ENCODE data around the gene DNAJB13. TPM values are rescaled to one million over a fixed set of nuclear protein-coding genes. Genes with fewer than 3 reads are reported as not detected.

The DNAJB13 gene
- total and polyA plus RNA-seq, 2 of the 4 experiments (the other 2 are of a cell fraction), result 0.18 to 0.48 TPM

DNA sequence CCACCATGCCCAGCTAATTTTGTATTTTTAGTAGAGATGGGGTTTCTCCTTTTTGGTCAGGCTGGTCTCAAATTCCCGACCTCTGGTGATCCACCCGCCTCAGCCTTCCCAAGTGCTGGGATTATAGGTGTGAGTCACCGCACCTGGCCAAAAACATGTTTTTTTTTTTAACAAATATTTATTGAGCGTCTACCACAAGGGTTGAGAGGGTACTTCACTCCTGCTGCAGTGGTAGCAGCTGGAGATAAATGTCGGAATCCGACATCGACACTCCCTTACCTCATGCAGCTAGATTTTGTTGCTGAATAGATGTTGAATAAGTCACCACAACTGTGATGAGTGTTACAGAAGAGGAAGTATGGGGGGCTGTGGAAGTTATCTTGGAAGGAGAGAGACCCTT, 971 bp downstream of the DNAJB13 start:
- Histone ChIP-seq H3K23ac (ENCODE audit: low read depth, low read length) (no peak overlapping the region), H3K56ac (ENCODE audit: extremely low read depth, insufficient read depth, low read length) (no peak overlapping the region), H3K4me1 (ENCODE audit: control insufficient read depth, insufficient read depth, low read length) (peaks cover 3% of the 10 kb centered on the region; the same call in 1 of the 2 replicates), H3K4me3 (ENCODE audit: insufficient read depth, low read depth, low read length) (no peak overlapping the region), H3K27ac (ENCODE audit: insufficient read depth, low read length) (no peak overlapping the region), H4K5ac (ENCODE audit: low read depth, low read length) (no peak overlapping the region), H4K91ac (ENCODE audit: insufficient read depth, low read depth, low read length) (no peak overlapping the region), H3K36me3 (ENCODE audit: control insufficient read depth, insufficient read depth, low read length) (no peaks in the 10 kb centered on the region), H2BK20ac (ENCODE audit: low read depth, low read length) (no peak overlapping the region), H3K4me2 (ENCODE audit: low read depth, low read length) (no peak overlapping the region), H3K79me1 (ENCODE audit: low read depth in 1 of 2, low read length in 2 of 2) (no peaks in the 10 kb centered on the region), H4K20me1 (ENCODE audit: insufficient read depth, low read length) (no peaks in the 10 kb centered on the region), H3K27me3 (ENCODE audit: control insufficient read depth, insufficient read depth, low read length) (no peaks in the 10 kb centered on the region; the same call in 1 of the 2 replicates), H2AFZ (replicated peaks; ENCODE audit: low read length, poor library complexity) (no peak overlapping the region), H3K18ac (ENCODE audit: low read depth, low read length) (no peak overlapping the region), H3K9me3 (ENCODE audit: control insufficient read depth, insufficient read depth, low read length) (peaks cover 3% of the 10 kb centered on the region), H3K9me1 (ENCODE audit: insufficient read depth, low read length) (0 out of 2 replicates have a peak, but pooled peaks cover 4% of the 10 kb centered on the region), H4K8ac (ENCODE audit: low read depth in 2 of 2, low read length in 2 of 2) (no peak overlapping the region), H2BK120ac (ENCODE audit: low read depth, low read length) (no peak overlapping the region), H3K4ac (ENCODE audit: low read depth, low read length) (no peak overlapping the region), H2BK15ac (ENCODE audit: low read depth, low read length) (no peak overlapping the region), H2AK9ac (replicated peaks; ENCODE audit: low read depth, low read length, poor library complexity) (no peak overlapping the region), H3K14ac (replicated peaks; ENCODE audit: low read depth, low read length) (no peak overlapping the region), H3K9ac (ENCODE audit: low read depth, low read length) (no peak overlapping the region), H2BK5ac (ENCODE audit: low read depth, low read length, poor library complexity, severe bottlenecking) (no peak overlapping the region), H2AK5ac (ENCODE audit: low read depth, low read length) (no peak overlapping the region)
- TF ChIP-seq CEBPB (IDR thresholded peaks at IDR 0.05; ENCODE audit: low read depth, low read length) (no peak), SMC3 (IDR thresholded peaks at IDR 0.05; ENCODE audit: low read depth, low read length) (no peak), MXI1 (IDR thresholded peaks at IDR 0.05; ENCODE audit: borderline replicate concordance, low read depth, low read length) (no peak)
- in situ Hi-C loops (cut with MboI; ENCODE audit: low sequenced_read_pairs), result no loop called here
- intact Hi-C loops (cut with micrococcal nuclease), result no loop called here
- dilution Hi-C loops (cut with HindIII; ENCODE audit: low sequenced_read_pairs, unreplicated experiment), result no loop called here
- no CpG with 5 or more reads among the region's 7 CpGs for WGBS, 2 experiments (ENCODE audit: extremely low coverage in 2 of 2, insufficient read length in 1 of 2)
- no TSS peak for BruUV-seq (replicated peaks)
- ChIA-PET POLR2A (ENCODE audit: unreplicated experiment) (no interaction called here), CTCF (interaction anchor here (0.6 to 1.4 kb wide), 2 partner anchors 12 to 235 kb away, joined by 6 to 7 read pairs; no protein-coding TSS in a partner anchor)
- DNase-seq, result peak; percentile 59
- no peak for ATAC-seq (ENCODE audit: low read depth)

Data from IMR-90 (cell line).